Measurements from ENCODE around the gene ACSS1. TPM values are rescaled to one million over a fixed set of nuclear protein-coding genes. Genes with fewer than 3 reads are reported as not detected.

ACSS1 gene
- total RNA-seq, 1 donor from 2014 or later, result not detected

DNA sequence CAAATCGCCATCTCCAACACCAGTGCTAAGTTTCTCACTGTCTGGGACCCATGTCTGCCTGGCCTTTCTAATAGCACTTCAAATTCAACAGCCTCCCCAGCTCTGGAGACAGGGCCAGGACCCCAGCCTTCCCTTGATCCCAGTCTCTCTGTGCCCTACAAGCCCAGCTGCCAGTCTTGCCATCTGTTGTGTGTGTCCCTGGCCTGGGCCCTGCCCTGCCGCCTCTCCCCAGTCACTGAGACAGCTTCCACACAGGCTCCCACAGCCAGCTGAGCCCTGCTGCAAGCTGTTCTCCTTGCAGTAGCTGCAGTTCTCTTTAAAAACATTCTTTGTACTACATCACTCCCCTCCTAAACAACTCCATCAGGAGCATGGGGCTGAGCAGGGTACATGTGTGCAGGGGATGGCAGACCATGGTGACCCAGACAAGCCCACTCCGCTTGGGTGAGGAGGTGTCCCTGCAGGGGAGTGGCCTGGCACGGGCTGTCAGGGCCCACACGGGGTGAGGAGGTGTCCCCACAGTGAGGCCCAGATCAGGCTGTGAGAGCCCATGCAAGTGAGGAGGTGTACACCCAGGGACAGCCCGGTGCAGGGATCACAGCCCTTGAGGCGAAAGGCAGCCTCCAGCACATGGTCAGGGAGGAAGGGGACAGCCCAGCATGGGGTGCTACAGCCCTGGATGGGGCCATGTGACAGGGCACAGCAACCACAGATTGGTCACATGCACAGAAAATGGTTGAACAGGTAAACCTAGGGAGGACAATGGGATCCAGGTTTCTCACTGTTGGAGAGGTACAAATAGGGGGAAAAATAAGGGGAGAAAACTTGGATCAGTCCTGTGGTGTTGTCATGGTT is 92.6 kb downstream of the ACSS1 start:
- DNase-seq (ENCODE audit: low spot score), result no peak
- no peaks in the 10 kb centered on the region for H3K79me2 ChIP-seq (ENCODE audit: low read depth)
- no peaks in the 10 kb centered on the region for H4K20me1 ChIP-seq (ENCODE audit: low read depth)
- no peaks in the 10 kb centered on the region for H3K27me3 ChIP-seq
- H3K9ac ChIP-seq, result no peak overlapping the region
- no peaks in the 10 kb centered on the region for H3K9me3 Mint-ChIP-seq
- no peak overlapping the region for H3K4me3 Mint-ChIP-seq
- H3K27me3 Mint-ChIP-seq (ENCODE audit: insufficient read depth, low read depth), result peaks cover 6% of the 10 kb centered on the region
- no peaks in the 10 kb centered on the region for H3K4me1 ChIP-seq
- H2AFZ ChIP-seq (replicated peaks), result no peak overlapping the region
- H3K27ac Mint-ChIP-seq, result no peak overlapping the region
- no peak overlapping the region for H3K27ac ChIP-seq
- TF ChIP-seq CTCF (IDR thresholded peaks at IDR 0.05) (no peak), EZH2 (IDR thresholded peaks at IDR 0.05) (no peak), EZH2phosphoT487 (IDR thresholded peaks at IDR 0.05) (no peak)
- no peaks in the 10 kb centered on the region for H3K4me1 Mint-ChIP-seq
- no peaks in the 10 kb centered on the region for H3F3A ChIP-seq (ENCODE audit: low read depth)
- no peaks in the 10 kb centered on the region for H3K36me3 ChIP-seq
- no peak overlapping the region for H3K4me3 ChIP-seq
- peaks cover 33% of the 10 kb centered on the region for H3K36me3 Mint-ChIP-seq
- H3K4me2 ChIP-seq, result no peak overlapping the region
- no peaks in the 10 kb centered on the region for H3K9me3 ChIP-seq (ENCODE audit: low read depth)

- no peaks in the 10 kb centered on the region for H3K9me3 ChIP-seq (ENCODE audit: low read depth)
- no peaks in the 10 kb centered on the region for H3K9me3 Mint-ChIP-seq
- no peaks in the 10 kb centered on the region for H3K4me1 Mint-ChIP-seq
- no peak for DNase-seq (ENCODE audit: low spot score)
- no peaks in the 10 kb centered on the region for H3K4me1 ChIP-seq
- H3K27ac Mint-ChIP-seq, result peak overlapping the region; percentile 1
- H3K79me2 ChIP-seq (ENCODE audit: low read depth), result no peaks in the 10 kb centered on the region
- H3K36me3 ChIP-seq, result no peaks in the 10 kb centered on the region
- TF ChIP-seq CTCF (IDR thresholded peaks at IDR 0.05) (no peak), EZH2phosphoT487 (IDR thresholded peaks at IDR 0.05) (no peak), EZH2 (IDR thresholded peaks at IDR 0.05) (no peak)
- H3K27ac ChIP-seq, result no peak overlapping the region
- H3K4me3 Mint-ChIP-seq, result no peak overlapping the region
- peaks cover 6% of the 10 kb centered on the region for H3K27me3 Mint-ChIP-seq (ENCODE audit: insufficient read depth, low read depth)
- no peaks in the 10 kb centered on the region for H4K20me1 ChIP-seq (ENCODE audit: low read depth)
- H3K9ac ChIP-seq, result no peak overlapping the region
- H3K36me3 Mint-ChIP-seq, result peaks cover 28% of the 10 kb centered on the region
- H3K4me2 ChIP-seq, result no peak overlapping the region
- no peaks in the 10 kb centered on the region for H3F3A ChIP-seq (ENCODE audit: low read depth)
- no peak overlapping the region for H3K4me3 ChIP-seq
- no peaks in the 10 kb centered on the region for H3K27me3 ChIP-seq
- H2AFZ ChIP-seq (replicated peaks), result no peak overlapping the region
Observed at GRCh38 chr20:24964506-24964840, 93.5 kb downstream of the ACSS1 start.

DNA sequence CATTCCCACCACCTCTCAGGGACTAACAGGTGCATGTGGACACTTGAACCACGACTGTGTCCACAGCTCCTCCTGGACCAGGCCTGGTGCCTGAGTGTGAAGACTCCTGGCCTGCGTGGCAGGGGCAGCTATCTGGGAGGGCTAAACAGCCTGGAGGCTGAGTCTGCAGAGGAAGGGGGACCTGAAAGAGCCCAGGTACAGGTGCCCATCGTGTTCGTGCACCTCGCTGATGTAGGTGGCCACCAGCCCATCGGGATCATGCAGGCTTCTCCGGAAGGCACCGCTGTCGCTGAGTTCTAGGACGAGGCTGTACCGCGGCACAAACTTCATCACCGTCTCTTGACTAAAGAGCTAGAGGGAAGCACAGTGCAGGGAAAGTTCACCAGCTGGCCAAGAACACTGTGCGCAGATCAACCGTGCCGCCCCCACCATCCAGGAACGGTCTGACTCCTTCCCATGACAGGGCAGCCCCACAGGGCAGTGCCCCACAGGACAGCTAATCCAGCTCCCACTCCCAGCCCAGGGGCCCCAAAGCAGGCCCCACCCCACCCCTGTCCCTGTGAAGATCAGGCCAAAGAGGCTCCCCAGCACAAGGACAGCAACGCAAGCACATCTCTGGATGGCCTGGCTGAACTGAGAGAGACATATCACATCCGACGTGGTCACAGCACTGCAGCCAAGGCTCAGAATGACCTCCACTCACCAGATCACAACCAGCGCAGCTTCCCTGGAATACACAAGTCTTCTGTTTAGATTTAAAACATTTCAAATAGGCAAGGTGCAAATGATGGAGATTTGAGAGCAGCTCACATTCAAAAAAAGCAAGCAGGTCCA is 94.0 kb downstream of the ACSS1 start:
- H3K4me3 Mint-ChIP-seq, result no peak overlapping the region
- no peak overlapping the region for H2AFZ ChIP-seq (replicated peaks)
- no peak for TF ChIP-seq EZH2phosphoT487 (IDR thresholded peaks at IDR 0.05)
- no peak for TF ChIP-seq CTCF (IDR thresholded peaks at IDR 0.05)
- TF ChIP-seq EZH2 (IDR thresholded peaks at IDR 0.05), result no peak
- no peaks in the 10 kb centered on the region for H4K20me1 ChIP-seq (ENCODE audit: low read depth)
- H3K36me3 Mint-ChIP-seq, result peaks cover 28% of the 10 kb centered on the region
- no peak for DNase-seq (ENCODE audit: low spot score)
- no peaks in the 10 kb centered on the region for H3K36me3 ChIP-seq
- H3K27ac Mint-ChIP-seq, result peak overlapping the region; percentile 1
- no peaks in the 10 kb centered on the region for H3K4me1 Mint-ChIP-seq
- no peaks in the 10 kb centered on the region for H3K9me3 ChIP-seq (ENCODE audit: low read depth)
- H3F3A ChIP-seq (ENCODE audit: low read depth), result no peaks in the 10 kb centered on the region
- no peaks in the 10 kb centered on the region for H3K27me3 ChIP-seq
- peaks cover 6% of the 10 kb centered on the region for H3K27me3 Mint-ChIP-seq (ENCODE audit: insufficient read depth, low read depth)
- no peak overlapping the region for H3K4me3 ChIP-seq
- H3K27ac ChIP-seq, result no peak overlapping the region
- no peak overlapping the region for H3K9ac ChIP-seq
- H3K4me2 ChIP-seq, result no peak overlapping the region
- no peaks in the 10 kb centered on the region for H3K4me1 ChIP-seq
- no peaks in the 10 kb centered on the region for H3K9me3 Mint-ChIP-seq
- H3K79me2 ChIP-seq (ENCODE audit: low read depth), result no peaks in the 10 kb centered on the region

Data from neural progenitor cell (in vitro differentiated cells).